ENCODE measurements around the gene HS3ST6. TPM values are rescaled to one million over a fixed set of nuclear protein-coding genes. Genes with fewer than 3 reads are reported as not detected.

The HS3ST6 gene
- total and polyA plus RNA-seq, 9 of the 15 experiments (the other 6 are each of a cell fraction or from before 2014, with no cell fraction given), result not detected

DNA sequence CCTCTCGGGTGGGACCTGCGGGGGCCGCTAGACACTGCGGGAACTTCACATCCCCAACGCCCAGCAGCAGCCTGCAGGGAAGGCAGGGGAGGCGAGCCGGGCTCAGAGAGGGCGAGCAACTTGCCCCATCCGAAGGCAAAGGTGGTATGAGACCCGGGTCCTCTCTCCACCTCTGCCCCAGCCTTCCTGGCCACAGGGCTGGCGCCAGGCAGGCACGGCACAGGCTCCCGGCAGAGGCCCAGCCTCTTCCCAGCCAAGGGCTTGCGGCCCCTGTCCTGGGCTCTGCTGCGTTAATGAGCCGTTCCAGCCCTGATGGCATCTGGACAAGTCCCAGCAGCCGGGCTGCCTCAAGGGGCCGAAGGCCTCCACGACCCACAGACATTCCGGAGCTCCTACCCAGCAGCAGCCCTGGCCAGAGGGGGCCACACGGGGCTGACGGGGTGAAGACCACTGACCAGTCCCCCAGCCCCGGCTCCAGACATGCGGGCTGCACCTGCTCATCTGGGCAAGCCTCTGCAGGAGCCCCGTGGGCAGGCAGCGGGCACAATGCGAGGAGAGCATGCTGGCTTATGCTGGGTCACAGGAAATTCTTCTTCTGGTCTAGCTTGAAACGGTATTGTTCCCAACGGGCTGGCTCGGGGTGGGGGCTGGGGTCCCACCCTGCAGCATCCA lies 1.2 kb upstream of the HS3ST6 start (continued):
- TF ChIP-seq, protein P1, sequence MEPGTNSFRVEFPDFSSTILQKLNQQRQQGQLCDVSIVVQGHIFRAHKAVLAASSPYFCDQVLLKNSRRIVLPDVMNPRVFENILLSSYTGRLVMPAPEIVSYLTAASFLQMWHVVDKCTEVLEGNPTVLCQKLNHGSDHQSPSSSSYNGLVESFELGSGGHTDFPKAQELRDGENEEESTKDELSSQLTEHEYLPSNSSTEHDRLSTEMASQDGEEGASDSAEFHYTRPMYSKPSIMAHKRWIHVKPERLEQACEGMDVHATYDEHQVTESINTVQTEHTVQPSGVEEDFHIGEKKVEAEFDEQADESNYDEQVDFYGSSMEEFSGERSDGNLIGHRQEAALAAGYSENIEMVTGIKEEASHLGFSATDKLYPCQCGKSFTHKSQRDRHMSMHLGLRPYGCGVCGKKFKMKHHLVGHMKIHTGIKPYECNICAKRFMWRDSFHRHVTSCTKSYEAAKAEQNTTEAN (CRISPR knock-in tag; IDR thresholded peaks at IDR 0.05), result no peak

GRCh38 chr16:1917665-1918350 lies 407 bp downstream of the HS3ST6 start:
- intact Hi-C loops (cut with micrococcal nuclease) (no loop called here), in situ Hi-C loops (cut with MboI) (no loop called here)
- POLR2A ChIA-PET, result no interaction called here
- Histone ChIP-seq H3K4me1 (replicated peaks in 1 of 2; ENCODE audit: control insufficient read depth in 2 of 2, insufficient read depth in 2 of 2, low read length in 2 of 2) (peaks cover 6 to 64% of the 10 kb centered on the region in 2 experiments; a peak in 4 of 5 replicates), H3K9me3 (replicated peaks; ENCODE audit: control insufficient read depth, insufficient read depth, low read depth, low read length) (no peaks in the 10 kb centered on the region), H3K9me1 (ENCODE audit: control insufficient read depth, insufficient read depth, low read length) (no peaks in the 10 kb centered on the region), H3K27ac (ENCODE audit: extremely low read depth, low read depth, low read length) (no peak overlapping the region), H3K4me3 (no peak overlapping the region), H3K36me3 (ENCODE audit: control insufficient read depth, insufficient read depth, low read length) (no peaks in the 10 kb centered on the region), H4K20me1 (replicated peaks; ENCODE audit: control insufficient read depth, insufficient read depth, low read length) (0 out of 2 replicates have a peak, but pooled peaks cover 11% of the 10 kb centered on the region), H3K9ac (ENCODE audit: insufficient read depth in 1 of 2, low read depth in 2 of 2, low read length in 2 of 2) (no peak overlapping the region), H3K27me3 (ENCODE audit: control insufficient read depth in 2 of 2, insufficient read depth in 2 of 2, low read length in 2 of 2) (peaks cover 22 to 49% of the 10 kb centered on the region in 2 experiments; a peak in 4 of 5 replicates), H3K79me2 (ENCODE audit: control insufficient read depth, insufficient read depth, low read length) (no peaks in the 10 kb centered on the region), H2AFZ (ENCODE audit: low read depth, low read length) (no peak overlapping the region), H3K4me2 (ENCODE audit: insufficient read depth, low read length) (no peak overlapping the region)
- FAIRE-seq, result no peak
- no peak for ATAC-seq
- DNase-seq (ENCODE audit: extremely low read depth in 1 of 4, low spot score in 3 of 4), result no peak
- WGBS (ENCODE audit: insufficient coverage, low coverage, missing lambda C conversion rate), result 48% methylated on average over 34 of the region's 81 CpGs
- no TSS peak for BruUV-seq (replicated peaks)
- CTCF ChIA-PET (ENCODE audit: low intra/inter-chr PET ratio), result no interaction called here
- no peak for TF ChIP-seq ZNF224 (CRISPR knock-in tag; IDR thresholded peaks at IDR 0.05)
- no peak for TF ChIP-seq TSC22D4 (tag; IDR thresholded peaks at IDR 0.05)
- no peak for TF ChIP-seq SMAD1 (IDR thresholded peaks at IDR 0.05; ENCODE audit: low read depth, low read length, partially characterized antibody)
- no peak for TF ChIP-seq YY1 (IDR thresholded peaks at IDR 0.05; ENCODE audit: borderline replicate concordance in 1 of 3, control insufficient read depth in 1 of 3, extremely low read depth in 1 of 3, insufficient read depth in 3 of 3, insufficient read length in 1 of 3, insufficient replicate concordance in 2 of 3, low read depth in 1 of 3, low read length in 2 of 3)
